BE2C (cell line): ENCODE measurements around the gene SEMA4D.

Source experiments
- DNase-seq: peaks from one replicate; pipeline ENCODE4 v3.0.0-alpha.2; 2020
- H3K27me3 ChIP-seq: fragments of 250-450 bp; sonication (Bioruptor Pico); 2 replicates; pipeline ENCODE4 v1.5.1; 2020; ENCODE audit warnings: mild to moderate bottlenecking
- H3K36me3 ChIP-seq: fragments of 250-450 bp; sonication (Bioruptor Pico); 2 replicates; pipeline ENCODE4 v1.5.1; 2020; ENCODE audit warnings: mild to moderate bottlenecking
- H3K4me1 ChIP-seq: fragments of 250-450 bp; sonication (Bioruptor Pico); 2 replicates; pipeline ENCODE4 v1.5.1; 2020
- H3K4me3 ChIP-seq: 2 replicates; pipeline ENCODE4 v1.5.1; 2011; ENCODE audit warnings: low read depth, low read length
- H3K9me3 ChIP-seq: fragments of 250-450 bp; sonication (Bioruptor Pico); 2 replicates; pipeline ENCODE4 v1.5.1; 2020
- TF ChIP-seq, protein P1 (sequence below): IDR thresholded peaks from 2 replicates; pipeline ENCODE4 v1.5.1; 2012; ENCODE audit warnings: mild to moderate bottlenecking, low read depth, low read length

SEMA4D gene

GRCh38 chr9:89536145-89536574, 38.2 kb upstream of the SEMA4D start:
- no peaks in the 10 kb centered on the region for H3K36me3 ChIP-seq
- H3K4me1 ChIP-seq: peaks cover 4% of the 10 kb centered on the region; the same call in 1 of the 2 replicates
- no peak for DNase-seq
- H3K9me3 ChIP-seq: no peaks in the 10 kb centered on the region; the same call in 1 of the 2 replicates
- H3K27me3 ChIP-seq: no peaks in the 10 kb centered on the region
- TF ChIP-seq, protein P1, sequence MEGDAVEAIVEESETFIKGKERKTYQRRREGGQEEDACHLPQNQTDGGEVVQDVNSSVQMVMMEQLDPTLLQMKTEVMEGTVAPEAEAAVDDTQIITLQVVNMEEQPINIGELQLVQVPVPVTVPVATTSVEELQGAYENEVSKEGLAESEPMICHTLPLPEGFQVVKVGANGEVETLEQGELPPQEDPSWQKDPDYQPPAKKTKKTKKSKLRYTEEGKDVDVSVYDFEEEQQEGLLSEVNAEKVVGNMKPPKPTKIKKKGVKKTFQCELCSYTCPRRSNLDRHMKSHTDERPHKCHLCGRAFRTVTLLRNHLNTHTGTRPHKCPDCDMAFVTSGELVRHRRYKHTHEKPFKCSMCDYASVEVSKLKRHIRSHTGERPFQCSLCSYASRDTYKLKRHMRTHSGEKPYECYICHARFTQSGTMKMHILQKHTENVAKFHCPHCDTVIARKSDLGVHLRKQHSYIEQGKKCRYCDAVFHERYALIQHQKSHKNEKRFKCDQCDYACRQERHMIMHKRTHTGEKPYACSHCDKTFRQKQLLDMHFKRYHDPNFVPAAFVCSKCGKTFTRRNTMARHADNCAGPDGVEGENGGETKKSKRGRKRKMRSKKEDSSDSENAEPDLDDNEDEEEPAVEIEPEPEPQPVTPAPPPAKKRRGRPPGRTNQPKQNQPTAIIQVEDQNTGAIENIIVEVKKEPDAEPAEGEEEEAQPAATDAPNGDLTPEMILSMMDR: no peak
- no peak overlapping the region for H3K4me3 ChIP-seq

- TF ChIP-seq, protein P1: no peak
- Histone ChIP-seq H3K36me3 (no peaks in the 10 kb centered on the region), H3K9me3 (no peaks in the 10 kb centered on the region; the same call in 1 of the 2 replicates), H3K27me3 (no peaks in the 10 kb centered on the region), H3K4me1 (peaks cover 4% of the 10 kb centered on the region; the same call in 1 of the 2 replicates), H3K4me3 (no peak overlapping the region)
- DNase-seq: no peak
Measured at GRCh38 chr9:89535461-89535860, 37.5 kb upstream of the SEMA4D start.

- Histone ChIP-seq H3K9me3 (no peaks in the 10 kb centered on the region; the same call in 1 of the 2 replicates), H3K4me1 (peaks cover 4% of the 10 kb centered on the region; the same call in 1 of the 2 replicates), H3K4me3 (no peak overlapping the region), H3K36me3 (no peaks in the 10 kb centered on the region), H3K27me3 (no peaks in the 10 kb centered on the region)
- TF ChIP-seq, protein P1: no peak
- no peak for DNase-seq
Measured at GRCh38 chr9:89534515-89535287, 36.8 kb upstream of the SEMA4D start.

DNA sequence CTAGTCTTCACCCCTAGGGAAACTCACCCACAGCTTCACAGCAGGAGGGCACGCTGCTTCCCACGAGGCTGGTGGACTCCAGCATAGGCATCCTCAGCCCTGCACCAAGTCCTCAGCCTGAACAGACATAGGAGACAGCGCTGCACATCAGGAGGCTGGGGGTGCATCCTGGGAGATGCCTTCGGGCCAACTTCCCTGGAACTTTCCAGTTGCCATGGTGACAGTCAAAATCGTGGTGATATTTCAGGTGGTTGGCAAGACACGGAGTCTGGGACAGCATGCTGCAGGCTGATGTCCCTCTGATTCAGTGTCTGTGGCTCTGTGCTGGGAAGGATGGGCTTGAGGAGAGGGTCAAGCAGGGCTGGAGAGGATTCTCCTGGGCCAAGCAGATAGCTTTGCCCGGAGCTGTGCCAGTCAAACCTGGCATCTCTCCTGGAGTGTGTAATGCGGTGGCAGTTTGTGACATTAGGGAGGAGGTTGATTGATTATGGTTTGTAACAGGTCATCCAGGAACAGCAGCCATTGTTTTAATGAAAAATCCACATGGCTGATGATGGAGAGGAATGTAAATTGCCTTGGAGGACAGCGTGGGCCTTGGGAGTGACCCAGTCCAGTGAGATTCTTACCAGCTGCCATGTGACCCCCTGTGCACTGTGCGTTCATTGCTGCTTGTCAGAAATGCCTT, 35.6 kb upstream of the SEMA4D start:
- Histone ChIP-seq H3K27me3 (no peaks in the 10 kb centered on the region), H3K4me1 (peaks cover 4% of the 10 kb centered on the region; the same call in 1 of the 2 replicates), H3K9me3 (no peaks in the 10 kb centered on the region; the same call in 1 of the 2 replicates), H3K4me3 (no peak overlapping the region), H3K36me3 (no peaks in the 10 kb centered on the region)
- no peak for DNase-seq
- TF ChIP-seq, protein P1: no peak

- no peak for DNase-seq
- H3K4me1 ChIP-seq: peaks cover 4% of the 10 kb centered on the region; the same call in 1 of the 2 replicates
- TF ChIP-seq, protein P1: no peak
Measured at GRCh38 chr9:89532944-89533343, 35.0 kb upstream of the SEMA4D start.

More at GRCh38 chr9:89532944-89533343, 35.0 kb upstream of the SEMA4D start:
- no peaks in the 10 kb centered on the region for H3K36me3 ChIP-seq
- H3K9me3 ChIP-seq: no peaks in the 10 kb centered on the region; the same call in 1 of the 2 replicates
- no peak overlapping the region for H3K4me3 ChIP-seq
- H3K27me3 ChIP-seq: no peaks in the 10 kb centered on the region
